IMR-90 (cell line): ENCODE measurements around the gene TRIM17. TPM values are rescaled to one million over a fixed set of nuclear protein-coding genes. Genes with fewer than 3 reads are reported as not detected.
A peak's percentile ranks its signal among the peaks of the same experiment; 100 is the strongest.

ENCODE experiments used
- ATAC-seq: fragments of 200-7000 bp; cut with Tn5 transposase; 2 replicates; pipeline ENCODE4 v1.9.1; 2020; ENCODE audit warnings: low read depth, mild to moderate bottlenecking, moderate library complexity
- BruUV-seq: library from RNA; stranded (reverse); fragments of 400-500 nt; replicated peaks from 2 replicates; lab custom pipeline; 2021; lab: Mats Ljungman, UMichigan
- CTCF ChIA-PET: fragments of 300-600 bp; formaldehyde crosslinking; extraction: SDS; loops from one replicate; lab custom pipeline; 2021; ENCODE audit warnings: antibody characterized with exemption; lab: Yijun Ruan, JAX
- POLR2A ChIA-PET: fragments of 300-600 bp; sonication (Branson Sonifier 250); formaldehyde crosslinking; loops from one replicate; lab custom pipeline; 2022; ENCODE audit warnings: antibody characterized with exemption; ENCODE audit not compliant: unreplicated experiment; lab: Charles Lee
- DNase-seq: peaks from one replicate; pipeline ENCODE4 v3.0.0; 2013
- H2AFZ ChIP-seq: replicated peaks from 2 replicates; pipeline ENCODE3; 2013; ENCODE audit warnings: low read length, mild to moderate bottlenecking; ENCODE audit not compliant: poor library complexity
- H2AK5ac ChIP-seq: 2 replicates; pipeline ENCODE4 v1.6.1; 2013; ENCODE audit warnings: low read depth, low read length, inconsistent platforms
- H2AK9ac ChIP-seq: replicated peaks from 2 replicates; pipeline ENCODE3; 2013; ENCODE audit warnings: mild to moderate bottlenecking, low read depth, low read length, moderate library complexity; ENCODE audit not compliant: poor library complexity
- H2BK120ac ChIP-seq: 2 replicates; pipeline ENCODE4 v1.6.1; 2013; ENCODE audit warnings: low read depth, low read length, inconsistent platforms
- H2BK15ac ChIP-seq: 3 replicates; pipeline ENCODE4 v1.6.1; 2013; ENCODE audit warnings: low read depth, low read length, inconsistent platforms
- H2BK20ac ChIP-seq: 2 replicates; pipeline ENCODE4 v1.6.1; 2013; ENCODE audit warnings: low read depth, mild to moderate bottlenecking, inconsistent platforms, low read length, moderate library complexity
- H2BK5ac ChIP-seq: 2 replicates; pipeline ENCODE4 v1.6.1; 2013; ENCODE audit warnings: mild to moderate bottlenecking, low read depth, low read length, inconsistent platforms; ENCODE audit not compliant: poor library complexity, severe bottlenecking
- H3K14ac ChIP-seq: replicated peaks from 2 replicates; pipeline ENCODE4 v1.6.1; 2013; ENCODE audit warnings: low read depth, low read length, inconsistent platforms
- H3K18ac ChIP-seq: 2 replicates; pipeline ENCODE4 v1.6.1; 2013; ENCODE audit warnings: low read depth, low read length, control low read depth
- H3K23ac ChIP-seq: 2 replicates; pipeline ENCODE4 v1.6.1; 2013; ENCODE audit warnings: low read depth, low read length, inconsistent platforms
- H3K27ac ChIP-seq: 2 replicates; pipeline ENCODE4 v1.5.1; 2013; ENCODE audit warnings: mild to moderate bottlenecking, control low read depth, low read length; ENCODE audit not compliant: insufficient read depth
- H3K27me3 ChIP-seq: 2 replicates; pipeline ENCODE4 v1.6.1; 2013; ENCODE audit warnings: low read length; ENCODE audit not compliant: control insufficient read depth, insufficient read depth
- H3K36me3 ChIP-seq: 2 replicates; pipeline ENCODE4 v1.6.1; 2013; ENCODE audit warnings: low read length, mixed read lengths; ENCODE audit not compliant: control insufficient read depth, insufficient read depth
- H3K4ac ChIP-seq: 2 replicates; pipeline ENCODE4 v1.6.1; 2013; ENCODE audit warnings: low read depth, low read length, inconsistent platforms
- H3K4me1 ChIP-seq: 2 replicates; pipeline ENCODE4 v1.6.1; 2013; ENCODE audit warnings: low read length, mixed read lengths; ENCODE audit not compliant: control insufficient read depth, insufficient read depth
- H3K4me2 ChIP-seq: 2 replicates; pipeline ENCODE4 v1.6.1; 2013; ENCODE audit warnings: low read depth, mild to moderate bottlenecking, control low read depth, low read length, moderate library complexity
- H3K4me3 ChIP-seq: 2 replicates; pipeline ENCODE4 v1.5.1; 2013; ENCODE audit warnings: low read depth, mild to moderate bottlenecking, control low read depth, low read length, moderate library complexity; ENCODE audit not compliant: insufficient read depth
- H3K56ac ChIP-seq: 2 replicates; pipeline ENCODE4 v1.6.1; 2013; ENCODE audit warnings: low read length, inconsistent platforms; ENCODE audit not compliant: insufficient read depth; ENCODE audit errors: extremely low read depth
- H3K79me1 ChIP-seq, 2 experiments: 2 replicates each; pipeline ENCODE4 v1.6.1; 2013; ENCODE audit warnings: low read length in 2 of 2, inconsistent platforms in 1 of 2, low read depth in 1 of 2
- H3K9ac ChIP-seq: 2 replicates; pipeline ENCODE4 v1.6.1; 2013; ENCODE audit warnings: low read depth, low read length, control low read depth
- H3K9me1 ChIP-seq: 2 replicates; pipeline ENCODE4 v1.6.1; 2013; ENCODE audit warnings: low read length, inconsistent platforms; ENCODE audit not compliant: insufficient read depth
- H3K9me3 ChIP-seq: 2 replicates; pipeline ENCODE4 v1.6.1; 2013; ENCODE audit warnings: low read length; ENCODE audit not compliant: control insufficient read depth, insufficient read depth
- H4K20me1 ChIP-seq: 2 replicates; pipeline ENCODE4 v1.6.1; 2013; ENCODE audit warnings: low read length, inconsistent platforms; ENCODE audit not compliant: insufficient read depth
- H4K5ac ChIP-seq: 2 replicates; pipeline ENCODE4 v1.6.1; 2013; ENCODE audit warnings: mild to moderate bottlenecking, low read depth, low read length, control low read depth
- H4K8ac ChIP-seq, 2 experiments: 2 replicates each; pipeline ENCODE4 v1.6.1; 2013; ENCODE audit warnings: low read depth in 2 of 2, low read length in 2 of 2, control low read depth in 1 of 2, inconsistent platforms in 1 of 2
- H4K91ac ChIP-seq: 2 replicates; pipeline ENCODE4 v1.6.1; 2013; ENCODE audit warnings: low read depth, low read length, inconsistent platforms; ENCODE audit not compliant: insufficient read depth
- BHLHE40 ChIP-seq: fragments of 150-350 bp; IDR thresholded peaks from 2 replicates; pipeline ENCODE4 v1.6.1; 2016; ENCODE audit warnings: mild to moderate bottlenecking, low read depth, low read length
- CEBPB ChIP-seq: IDR thresholded peaks from 2 replicates; pipeline ENCODE4 v1.6.1; 2012; ENCODE audit warnings: low read depth, low read length, improper control_type of control experiment
- CHD1 ChIP-seq: IDR thresholded peaks from 2 replicates; pipeline ENCODE4 v1.6.1; 2012; ENCODE audit warnings: low read depth, low read length, improper control_type of control experiment
- CTCF ChIP-seq: conservative IDR thresholded peaks from 2 replicates; pipeline ENCODE4 v1.5.1; 2012; ENCODE audit warnings: mild to moderate bottlenecking, low read depth, low read length, improper control_type of control experiment
- ELK1 ChIP-seq: fragments of 150-350 bp; IDR thresholded peaks from 2 replicates; pipeline ENCODE4 v1.6.1; 2016; ENCODE audit warnings: low read depth, mild to moderate bottlenecking, low read length, moderate library complexity, borderline replicate concordance
- FOS ChIP-seq: fragments of 150-350 bp; IDR thresholded peaks from 2 replicates; pipeline ENCODE4 v1.6.1; 2016; ENCODE audit warnings: low read depth, low read length
- MAFK ChIP-seq: IDR thresholded peaks from 2 replicates; pipeline ENCODE4 v1.6.1; 2012; ENCODE audit warnings: low read depth, low read length, improper control_type of control experiment
- MAZ ChIP-seq: IDR thresholded peaks from 2 replicates; pipeline ENCODE4 v1.6.1; 2012; ENCODE audit warnings: low read depth, mild to moderate bottlenecking, low read length, improper control_type of control experiment, moderate library complexity, borderline replicate concordance
- MXI1 ChIP-seq: IDR thresholded peaks from 2 replicates; pipeline ENCODE4 v1.6.1; 2012; ENCODE audit warnings: low read depth, mild to moderate bottlenecking, low read length, moderate library complexity, borderline replicate concordance
- NFE2L2 ChIP-seq: fragments of 150-350 bp; IDR thresholded peaks from 2 replicates; pipeline ENCODE4 v1.6.1; 2016; ENCODE audit warnings: low read depth, mild to moderate bottlenecking, low read length
- POLR2A ChIP-seq: IDR thresholded peaks from 2 replicates; pipeline ENCODE4 v1.6.1; 2012; ENCODE audit warnings: mild to moderate bottlenecking, low read depth, low read length
- RAD21 ChIP-seq: IDR thresholded peaks from 2 replicates; pipeline ENCODE4 v1.6.1; 2012; ENCODE audit warnings: low read length, improper control_type of control experiment
- RCOR1 ChIP-seq: IDR thresholded peaks from 2 replicates; pipeline ENCODE4 v1.6.1; 2012; ENCODE audit warnings: mild to moderate bottlenecking, low read length, improper control_type of control experiment; ENCODE audit not compliant: insufficient replicate concordance
- RFX5 ChIP-seq: IDR thresholded peaks from 2 replicates; pipeline ENCODE4 v1.8.0; 2012; ENCODE audit warnings: low read depth, mild to moderate bottlenecking, low read length, moderate library complexity
- SMC3 ChIP-seq: fragments of 150-350 bp; IDR thresholded peaks from 2 replicates; pipeline ENCODE4 v1.6.1; 2016; ENCODE audit warnings: low read depth, mild to moderate bottlenecking, antibody characterized with exemption, low read length, moderate library complexity
- WGBS, 2 experiments: methylation state at CpG; one replicate each; pipeline versions ENCODE4 v1.1.5 to v1.1.7; 2013; ENCODE audit warnings: missing lambda C conversion rate in 2 of 2; ENCODE audit not compliant: insufficient read length in 1 of 2; ENCODE audit errors: extremely low coverage in 2 of 2; 5-methylcytosine and 5-hydroxymethylcytosine counted together
- dilution Hi-C: fragments of 300-500 bp; cut with HindIII; formaldehyde crosslinking; loops from one replicate; pipeline ENCODE4 v1.14.3; 2018; ENCODE audit warnings: low sequenced_read_pairs; ENCODE audit not compliant: unreplicated experiment
- in situ Hi-C: fragments of 300-500 bp; cut with MboI; formaldehyde crosslinking; loops from 3 replicates; pipeline ENCODE4 v1.14.3; 2019; ENCODE audit warnings: low sequenced_read_pairs, inconsistent platforms, mixed read lengths
- intact Hi-C: fragments of 100-400 bp; cut with micrococcal nuclease; formaldehyde crosslinking; loops from 2 replicates; pipeline ENCODE4 v1.10.0; 2022
- polyA plus RNA-seq, 3 experiments: library from polyadenylated mRNA; depleted of rRNA; stranded (reverse); fragments of >200 nt; gene quantifications; 2 replicates each; pipeline ENCODE4 v1.2.3, GENCODE V29; 2012; ENCODE audit warnings: low replicate concordance in 1 of 3
- total RNA-seq: library from RNA; depleted of rRNA; stranded (reverse); fragments of >200 nt; gene quantifications from 2 replicates; pipeline ENCODE4 v1.2.3, GENCODE V29; 2012
- TF ChIP-seq, protein P1 (sequence below): fragments of 150-350 bp; IDR thresholded peaks from 2 replicates; pipeline ENCODE4 v1.6.1; 2017; ENCODE audit warnings: mild to moderate bottlenecking, antibody characterized with exemption, low read length, low read depth

TRIM17 gene
- total and polyA plus RNA-seq, 2 of the 4 experiments (the other 2 are of a cell fraction), result 0.39 TPM; not detected in 1

DNA sequence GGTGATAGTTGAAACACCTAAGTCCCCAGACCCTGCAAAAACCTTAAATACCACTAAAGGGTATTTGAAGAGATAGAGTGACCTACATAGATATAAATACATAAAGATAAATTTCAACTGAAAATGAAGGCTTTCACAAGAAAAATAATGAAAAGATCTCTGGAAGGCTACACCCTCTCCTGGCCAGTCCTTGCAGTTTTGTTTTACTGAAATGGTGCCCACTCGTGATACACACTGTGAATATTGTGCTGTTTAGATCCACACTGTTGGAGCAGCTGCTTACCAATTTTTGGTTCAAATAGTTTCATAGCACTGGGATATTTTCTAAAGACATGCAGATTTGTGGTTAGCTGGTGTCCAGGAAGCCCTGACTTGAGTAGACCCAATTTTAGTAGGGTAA lies 39.1 kb upstream of the TRIM17 start:
- Histone ChIP-seq H3K4me3 (no peak overlapping the region), H2AK9ac (no peak overlapping the region), H2BK15ac (no peak overlapping the region), H3K4ac (no peak overlapping the region), H3K27ac (no peak overlapping the region), H3K9me3 (no peaks in the 10 kb centered on the region), H3K4me2 (0 out of 2 replicates have a peak overlapping the region, but pooled peaks have one; percentile 30), H3K9ac (no peak overlapping the region; the same call in 1 of the 2 replicates), H2BK120ac (no peak overlapping the region), H3K9me1 (no peaks in the 10 kb centered on the region), H4K91ac (no peak overlapping the region), H3K14ac (no peak overlapping the region), H4K8ac (no peak overlapping the region), H2AK5ac (no peak overlapping the region), H3K4me1 (0 out of 2 replicates have a peak, but pooled peaks cover 2% of the 10 kb centered on the region), H3K18ac (no peak overlapping the region), H3K23ac (no peak overlapping the region), H2AFZ (no peak overlapping the region), H3K79me1 (peaks cover 11 to 22% of the 10 kb centered on the region in 2 experiments), H4K5ac (no peak overlapping the region), H3K36me3 (no peaks in the 10 kb centered on the region), H2BK20ac (no peak overlapping the region), H2BK5ac (no peak overlapping the region), H3K27me3 (no peaks in the 10 kb centered on the region), H4K20me1 (peaks cover 3% of the 10 kb centered on the region), H3K56ac (no peak overlapping the region)
- dilution Hi-C loops (no loop called here), in situ Hi-C loops (no loop called here), intact Hi-C loops (loop anchor here (2.0 to 5.0 kb wide), 4 partner anchors 78 to 325 kb away; no protein-coding TSS in a partner anchor)
- TF ChIP-seq POLR2A, result no peak
- peak; percentile 30 for TF ChIP-seq SMC3
- TF ChIP-seq, protein P1, sequence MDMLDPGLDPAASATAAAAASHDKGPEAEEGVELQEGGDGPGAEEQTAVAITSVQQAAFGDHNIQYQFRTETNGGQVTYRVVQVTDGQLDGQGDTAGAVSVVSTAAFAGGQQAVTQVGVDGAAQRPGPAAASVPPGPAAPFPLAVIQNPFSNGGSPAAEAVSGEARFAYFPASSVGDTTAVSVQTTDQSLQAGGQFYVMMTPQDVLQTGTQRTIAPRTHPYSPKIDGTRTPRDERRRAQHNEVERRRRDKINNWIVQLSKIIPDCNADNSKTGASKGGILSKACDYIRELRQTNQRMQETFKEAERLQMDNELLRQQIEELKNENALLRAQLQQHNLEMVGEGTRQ, result no peak
- TF ChIP-seq CEBPB, result no peak
- no peak for TF ChIP-seq BHLHE40
- TF ChIP-seq MAFK, result no peak
- TF ChIP-seq RCOR1, result no peak
- no peak for TF ChIP-seq NFE2L2
- TF ChIP-seq FOS, result no peak
- TF ChIP-seq MAZ, result no peak
- no peak for TF ChIP-seq MXI1
- TF ChIP-seq CHD1, result no peak
- TF ChIP-seq CTCF, result peak; percentile 41
- TF ChIP-seq ELK1, result no peak
- TF ChIP-seq RAD21, result peak; percentile 44
- TF ChIP-seq RFX5, result no peak
- no CpG with 5 or more reads among the region's 1 CpG for WGBS, 2 experiments
- POLR2A ChIA-PET, result interaction anchor here (0.6 kb wide), 1 partner anchor 332 kb away, joined by 3 read pairs; no protein-coding TSS in a partner anchor
- DNase-seq, result peak; percentile 31
- CTCF ChIA-PET, result interaction anchor here (0.6 kb wide), 3 partner anchors 43 to 198 kb away, joined by 3 to 4 read pairs (median 3); no protein-coding TSS in a partner anchor
- ATAC-seq, result no peak
- no TSS peak for BruUV-seq
